ENCODE results near the gene PPY.
"Not testable (repeated sequence)": the region's sequence is repeated elsewhere in the genome, so short reads cannot be mapped to it uniquely, and the experiment has no call there.

Gene PPY, protein sequence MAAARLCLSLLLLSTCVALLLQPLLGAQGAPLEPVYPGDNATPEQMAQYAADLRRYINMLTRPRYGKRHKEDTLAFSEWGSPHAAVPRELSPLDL

GRCh38 chr17:43942051-43942685 is at the start of gene PPY:
TSS of gene PPY (minus strand) at chr17:43942476. CDS start at chr17:43941654, 822 bp downstream.
- DNase-seq: no peak

- DNase-seq: no peak
Measured at GRCh38 chr17:43988301-43988700, 46.0 kb upstream of the PPY start.

DNA sequence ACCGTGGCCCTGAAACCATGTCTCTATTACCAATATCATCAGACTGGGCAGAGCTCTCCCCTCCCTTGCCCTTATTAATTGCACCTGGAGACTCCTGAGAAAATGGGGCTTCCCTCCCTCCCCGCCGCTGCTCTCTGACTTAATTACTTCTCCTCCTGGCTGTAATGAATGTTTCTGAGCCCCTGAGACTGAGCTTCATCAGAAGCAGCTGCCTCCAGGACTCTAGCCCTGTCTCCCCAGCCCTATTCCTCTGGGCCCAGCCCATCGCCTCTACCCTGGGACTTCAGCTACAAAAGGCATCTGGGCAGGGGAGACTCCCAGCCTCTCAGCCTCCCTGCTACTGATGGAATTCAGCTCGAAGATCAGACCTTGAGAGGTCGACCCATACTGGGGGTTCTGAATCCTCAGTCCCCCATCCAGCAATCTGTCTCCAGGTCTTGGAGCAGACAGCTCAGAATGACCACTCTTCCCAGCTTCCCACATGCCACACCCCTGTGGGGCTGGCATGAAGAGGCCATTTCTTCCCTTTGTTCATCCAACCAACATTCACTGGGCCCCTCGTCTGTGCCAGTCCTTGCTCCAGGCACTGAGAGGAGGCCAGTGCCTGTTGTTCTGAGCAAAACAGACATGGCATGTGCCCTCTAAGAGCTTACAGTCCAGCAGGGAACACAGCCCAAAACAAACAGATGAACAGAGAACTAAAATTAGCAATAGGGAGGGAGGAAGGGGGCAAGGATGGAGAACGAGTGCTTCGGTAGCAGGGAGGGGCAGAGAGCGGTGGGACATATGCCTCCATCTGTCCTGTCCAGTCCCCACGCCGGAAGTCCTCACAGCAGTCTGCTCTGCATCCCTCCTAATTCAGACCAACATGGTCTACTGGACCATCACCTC is 45.1 kb upstream of the PPY start:
- no peak for DNase-seq

GRCh38 chr17:43986225-43986981 is 44.1 kb upstream of the PPY start:
- no peak for DNase-seq

- DNase-seq: no peak
Measured at GRCh38 chr17:43984521-43984920, 42.2 kb upstream of the PPY start.

- no peak for DNase-seq
Measured at GRCh38 chr17:43983515-43984411, 41.5 kb upstream of the PPY start.

GRCh38 chr17:43983196-43983514 is 40.9 kb upstream of the PPY start:
- DNase-seq: no peak

DNA sequence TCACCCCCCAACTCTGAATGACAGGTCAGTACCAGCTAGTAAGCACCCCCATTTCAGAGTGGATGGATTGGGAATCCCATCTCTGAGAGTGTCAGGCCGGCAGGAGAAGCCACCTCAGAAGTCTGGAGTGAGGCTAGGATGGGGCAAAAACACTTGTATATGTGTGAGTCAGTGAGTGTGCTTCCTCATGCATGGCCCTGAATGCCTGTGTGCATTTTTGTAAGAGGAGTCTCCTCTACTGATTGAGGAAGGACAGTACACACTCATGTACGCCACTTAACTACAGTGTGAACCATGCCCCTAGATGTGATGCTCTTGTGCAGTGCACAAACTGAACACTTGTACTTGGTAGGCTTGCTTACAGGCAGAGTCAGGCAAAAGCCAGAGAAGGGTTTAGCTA is 39.9 kb upstream of the PPY start:
- DNase-seq: no peak

DNA sequence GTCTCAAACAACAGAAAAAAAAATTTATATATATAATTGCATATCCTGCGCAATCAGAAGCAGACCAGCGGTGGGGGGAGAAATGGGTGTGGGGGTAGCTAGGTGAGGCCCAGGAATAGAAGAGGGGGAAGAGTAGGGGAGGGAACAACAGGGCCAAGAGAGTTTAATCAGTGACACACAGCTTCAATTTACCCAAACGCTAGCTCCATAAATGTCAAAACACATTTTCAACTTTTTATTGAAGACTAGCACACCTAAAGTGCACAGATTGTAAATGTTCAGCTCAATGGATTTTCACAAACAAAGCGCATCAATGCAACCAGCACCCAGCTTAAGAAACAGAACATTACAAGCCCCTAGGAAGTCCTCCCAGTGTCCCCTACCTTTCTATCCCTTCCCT is 37.4 kb upstream of the PPY start:
- no peak for DNase-seq

DNA sequence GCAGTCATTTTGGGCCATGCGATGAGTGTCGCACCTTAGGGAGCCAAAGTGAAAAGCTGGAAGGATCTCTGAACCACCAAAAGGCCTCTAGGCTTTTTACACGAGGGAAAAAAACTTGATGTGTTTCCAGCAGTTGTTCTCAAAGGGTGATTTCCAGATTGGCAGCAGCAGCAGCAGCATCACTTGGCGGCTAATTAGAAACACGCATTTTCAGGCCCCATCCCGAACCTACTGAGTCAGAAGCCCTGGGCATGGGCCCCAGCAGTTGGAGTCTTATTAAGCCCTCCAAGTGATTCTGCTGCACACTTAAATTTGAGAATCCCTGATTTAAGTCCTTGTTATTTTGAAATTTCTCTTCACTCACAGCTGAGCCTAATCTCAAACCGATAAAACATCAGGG is 36.7 kb upstream of the PPY start:
- DNase-seq: no peak

DNA sequence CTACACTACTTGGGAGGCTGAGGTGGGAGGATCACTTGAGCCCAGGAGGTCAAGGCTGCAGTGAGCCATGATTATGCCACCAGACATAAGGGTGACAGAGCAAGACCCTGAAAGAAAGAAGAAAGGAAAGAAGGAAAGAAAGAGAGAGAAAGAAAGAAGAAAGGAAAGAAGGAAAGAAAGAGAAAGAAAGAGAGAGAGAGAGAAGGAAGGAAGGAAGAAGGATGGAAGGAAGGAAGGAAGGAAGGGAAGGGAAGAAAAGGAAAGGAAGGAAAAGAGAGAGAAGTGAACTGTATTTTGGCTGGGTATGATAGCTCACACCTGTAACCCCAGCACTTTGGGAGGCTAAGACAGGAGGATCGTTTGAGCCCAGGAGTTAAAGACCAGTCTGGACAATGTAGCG is 35.8 kb upstream of the PPY start:
- no peak for DNase-seq

- DNase-seq: no peak
Measured at GRCh38 chr17:43976963-43977837, 34.9 kb upstream of the PPY start.

DNA sequence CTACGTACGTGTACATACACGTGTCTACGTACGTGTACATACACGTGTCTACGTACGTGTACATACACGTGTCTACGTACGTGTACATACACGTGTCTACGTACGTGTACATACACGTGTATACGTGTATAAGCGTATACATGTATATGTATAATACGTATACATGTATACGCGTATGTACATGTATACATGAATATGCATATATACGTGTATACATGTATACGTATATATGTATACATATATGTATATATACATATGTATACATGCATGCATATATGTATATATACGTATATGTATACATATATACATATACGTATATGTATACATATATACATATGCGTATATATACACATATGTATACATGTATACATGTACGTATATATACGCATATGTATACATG is 33.6 kb upstream of the PPY start:
- DNase-seq: no peak

GRCh38 chr17:43974382-43975266 is 32.3 kb upstream of the PPY start:
- DNase-seq: no peak

- not testable (repeated sequence) for DNase-seq
Measured at GRCh38 chr17:43972444-43973212, 30.4 kb upstream of the PPY start.

DNA sequence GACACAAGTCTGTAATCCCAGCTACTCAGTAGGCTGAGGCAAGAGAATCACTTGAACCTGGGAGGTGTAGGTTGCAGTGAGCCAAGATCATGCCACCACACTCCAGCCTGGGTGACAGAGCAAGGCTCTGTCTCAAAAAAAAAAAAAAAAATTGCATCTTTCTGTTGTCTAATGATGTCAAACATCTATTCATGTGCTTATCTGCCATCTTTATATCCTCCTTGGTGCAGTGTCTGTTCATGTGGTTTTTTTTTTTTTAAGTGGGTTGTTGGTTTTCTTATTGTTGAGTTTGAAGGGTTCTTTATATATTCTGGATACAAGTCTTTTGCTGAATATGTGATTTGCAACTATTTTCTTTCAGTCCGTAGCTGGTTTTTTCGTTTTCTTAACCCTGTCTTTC is 29.2 kb upstream of the PPY start:
- DNase-seq: not testable (repeated sequence)

GRCh38 chr17:43970366-43970765 is 28.1 kb upstream of the PPY start:
- DNase-seq: no peak

GRCh38 chr17:43967251-43967875 is 25.1 kb upstream of the PPY start:
- DNase-seq: no peak

DNA sequence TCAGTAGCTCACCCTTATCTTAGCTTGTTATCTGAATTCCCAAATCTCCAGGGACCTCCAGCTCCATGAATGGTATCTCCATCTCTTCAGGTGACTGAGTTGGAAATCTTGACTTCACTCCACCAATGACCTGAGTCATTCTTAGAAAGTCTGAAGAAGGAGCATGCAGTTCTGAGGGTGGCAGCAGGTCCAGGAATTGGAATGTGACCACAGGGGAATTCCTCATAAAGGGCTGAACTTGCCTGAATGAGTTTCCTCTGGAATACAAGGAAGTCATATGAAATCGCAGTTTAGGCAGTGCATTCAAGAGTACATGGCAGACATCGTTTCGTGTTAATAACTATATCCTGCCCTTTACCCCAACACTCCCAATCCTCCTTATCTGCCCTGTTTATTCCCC is 24.0 kb upstream of the PPY start:
- no peak for DNase-seq

All from cerebellar nuclear complex (tissue), 1 donor.